NT2/D1 (cell line): Measurements from ENCODE around the gene NACC2.

Experiments used
- DNase-seq: peaks from one replicate; pipeline ENCODE4 v3.0.0-alpha.2; 2011; ENCODE audit warnings: low read depth, low spot score
- H3K27me3 ChIP-seq: 2 replicates; pipeline ENCODE4 v1.6.0; 2011; ENCODE audit warnings: mild to moderate bottlenecking; ENCODE audit not compliant: insufficient read length, insufficient read depth
- H3K36me3 ChIP-seq: 2 replicates; pipeline ENCODE4 v1.6.1; 2011; ENCODE audit warnings: mild to moderate bottlenecking, low read length, mixed read lengths; ENCODE audit not compliant: insufficient read depth, insufficient read length
- H3K4me1 ChIP-seq: 2 replicates; pipeline ENCODE4 v1.5.1; 2011; ENCODE audit not compliant: insufficient read depth, insufficient read length
- H3K4me3 ChIP-seq: 2 replicates; pipeline ENCODE4 v1.5.1; 2011; ENCODE audit warnings: low read depth; ENCODE audit not compliant: insufficient read length
- H3K9ac ChIP-seq: 2 replicates; pipeline ENCODE4 v1.6.0; 2011; ENCODE audit warnings: low read depth; ENCODE audit not compliant: insufficient read length
- H3K9me3 ChIP-seq: 2 replicates; pipeline ENCODE4 v1.5.1; 2011; ENCODE audit warnings: mild to moderate bottlenecking, low read length; ENCODE audit not compliant: insufficient read depth
- SUZ12 ChIP-seq: IDR thresholded peaks from 2 replicates; pipeline ENCODE4 v1.6.1; 2011; ENCODE audit not compliant: insufficient read length, insufficient read depth; ENCODE audit errors: extremely low read depth
- YY1 ChIP-seq: IDR thresholded peaks from 2 replicates; pipeline ENCODE4 v1.6.1; 2011; ENCODE audit not compliant: insufficient read length, insufficient read depth
- ZNF274 ChIP-seq: IDR thresholded peaks from 2 replicates; pipeline ENCODE4 v1.6.1; 2011; ENCODE audit warnings: mild to moderate bottlenecking, low read depth, low read length

Gene NACC2

DNA sequence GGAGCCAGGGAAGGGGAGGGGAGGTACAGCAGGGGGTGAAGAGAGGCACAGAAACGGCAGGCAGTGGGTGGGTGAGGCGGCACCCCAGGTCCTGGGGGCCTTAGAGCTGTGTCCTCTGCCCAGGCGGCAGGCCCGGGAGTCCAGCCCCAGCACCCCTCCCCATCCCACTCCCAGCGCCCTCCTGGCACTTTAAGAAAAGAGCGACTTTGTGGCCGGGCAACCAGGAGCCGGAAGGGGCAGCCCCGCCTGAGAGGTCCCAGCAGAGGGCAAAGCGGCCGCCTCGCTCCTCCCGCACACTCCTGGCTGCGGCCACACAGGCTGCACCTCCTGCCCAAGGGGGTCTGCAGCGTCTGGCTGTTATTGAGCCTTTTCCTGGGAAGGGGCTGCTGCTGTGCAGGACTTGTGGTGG, 42.6 kb downstream of the NACC2 start:
- peak overlapping the region; percentile 87 for H3K4me3 ChIP-seq
- peaks cover 67% of the 10 kb centered on the region for H3K4me1 ChIP-seq
- peak overlapping the region; percentile 85 for H3K9ac ChIP-seq
- H3K36me3 ChIP-seq, result peaks cover 32% of the 10 kb centered on the region
- H3K27me3 ChIP-seq, result no peaks in the 10 kb centered on the region
- TF ChIP-seq ZNF274, result no peak
- no peak for TF ChIP-seq YY1
- no peak for TF ChIP-seq SUZ12
- no peaks in the 10 kb centered on the region for H3K9me3 ChIP-seq
- no peak for DNase-seq

GRCh38 chr9:136051837-136052471, 43.1 kb downstream of the NACC2 start:
- Histone ChIP-seq H3K4me3 (peak overlapping the region; percentile 87), H3K36me3 (peaks cover 37% of the 10 kb centered on the region), H3K4me1 (peaks cover 68% of the 10 kb centered on the region), H3K9me3 (no peaks in the 10 kb centered on the region), H3K27me3 (no peaks in the 10 kb centered on the region), H3K9ac (peak overlapping the region; percentile 98)
- TF ChIP-seq SUZ12 (no peak), YY1 (no peak), ZNF274 (no peak)
- peak; percentile 87 for DNase-seq

GRCh38 chr9:136051453-136051836, 43.6 kb downstream of the NACC2 start:
- H3K4me1 ChIP-seq, result peaks cover 66% of the 10 kb centered on the region
- no peak for TF ChIP-seq SUZ12
- TF ChIP-seq ZNF274, result no peak
- TF ChIP-seq YY1, result no peak
- DNase-seq, result no peak
- peaks cover 42% of the 10 kb centered on the region for H3K36me3 ChIP-seq
- H3K9me3 ChIP-seq, result no peaks in the 10 kb centered on the region
- no peaks in the 10 kb centered on the region for H3K27me3 ChIP-seq
- peak overlapping the region; percentile 87 for H3K4me3 ChIP-seq
- H3K9ac ChIP-seq, result peak overlapping the region; percentile 98

GRCh38 chr9:136050701-136051452, 44.2 kb downstream of the NACC2 start:
- Histone ChIP-seq H3K27me3 (no peaks in the 10 kb centered on the region), H3K36me3 (peaks cover 48% of the 10 kb centered on the region), H3K4me3 (peak overlapping the region; percentile 87), H3K4me1 (peaks cover 63% of the 10 kb centered on the region), H3K9me3 (no peaks in the 10 kb centered on the region), H3K9ac (peak overlapping the region; percentile 98)
- no peak for DNase-seq
- no peak for TF ChIP-seq SUZ12
- no peak for TF ChIP-seq ZNF274
- no peak for TF ChIP-seq YY1

DNA sequence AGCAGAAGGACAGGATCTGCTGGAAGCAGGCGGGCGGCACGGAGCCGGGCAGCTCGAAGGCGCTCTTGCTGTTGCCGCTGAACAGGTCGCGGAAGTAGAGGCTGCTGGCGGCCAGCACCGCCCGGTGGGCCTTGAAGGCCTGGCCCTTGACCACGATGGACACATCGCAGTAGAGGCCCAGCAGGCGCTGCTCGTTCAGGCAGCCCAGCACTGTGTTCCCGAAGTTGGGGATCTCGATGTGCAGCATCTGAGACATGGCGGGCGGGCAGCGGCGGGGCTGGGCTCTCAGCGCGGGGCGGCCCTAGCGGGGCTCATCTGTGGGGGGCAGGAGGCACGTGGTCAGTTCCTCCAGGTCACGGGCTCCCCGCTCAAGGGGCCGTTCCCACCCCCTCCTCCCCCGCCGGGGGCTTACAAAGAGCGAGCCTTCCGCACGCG, 44.8 kb downstream of the NACC2 start:
- no peaks in the 10 kb centered on the region for H3K9me3 ChIP-seq
- no peaks in the 10 kb centered on the region for H3K27me3 ChIP-seq
- H3K9ac ChIP-seq, result peak overlapping the region; percentile 98
- TF ChIP-seq SUZ12 (no peak), ZNF274 (no peak), YY1 (no peak)
- H3K4me1 ChIP-seq, result peaks cover 58% of the 10 kb centered on the region
- peak overlapping the region; percentile 87 for H3K4me3 ChIP-seq
- peaks cover 53% of the 10 kb centered on the region for H3K36me3 ChIP-seq
- no peak for DNase-seq

GRCh38 chr9:136049491-136050265, 45.4 kb downstream of the NACC2 start:
- Histone ChIP-seq H3K4me1 (peaks cover 55% of the 10 kb centered on the region), H3K4me3 (peak overlapping the region; percentile 87)

More at GRCh38 chr9:136049491-136050265, 45.4 kb downstream of the NACC2 start:
- H3K27me3 ChIP-seq, result no peaks in the 10 kb centered on the region
- DNase-seq, result no peak
- no peak for TF ChIP-seq YY1
- TF ChIP-seq ZNF274, result no peak
- H3K9ac ChIP-seq, result peak overlapping the region; percentile 98
- no peaks in the 10 kb centered on the region for H3K9me3 ChIP-seq
- H3K36me3 ChIP-seq, result peaks cover 57% of the 10 kb centered on the region
